Amygdala (tissue), 56 donors: ENCODE data around the gene CCL28.
"Not testable (repeated sequence)": the region's sequence is repeated elsewhere in the genome, so short reads cannot be mapped to it uniquely, and the experiment has no call there.

Experiments
- DNase-seq, 56 donors: peaks; one replicate each; lab custom pipeline; 2025; lab: John Stamatoyannopoulos, UW

CCL28 gene

GRCh38 chr5:43411495-43411894 lies 696 bp downstream of the CCL28 start:
- DNase-seq = no peak

GRCh38 chr5:43410414-43410813 lies 1.8 kb downstream of the CCL28 start:
- DNase-seq = no peak

GRCh38 chr5:43409809-43410271 lies 2.4 kb downstream of the CCL28 start:
- DNase-seq = no peak

- DNase-seq = not testable (repeated sequence)
Observed at GRCh38 chr5:43402524-43403066, 9.6 kb downstream of the CCL28 start.

- DNase-seq = no peak
Observed at GRCh38 chr5:43401827-43402226, 10.4 kb downstream of the CCL28 start.

- no peak for DNase-seq
Observed at GRCh38 chr5:43400082-43400481, 12.1 kb downstream of the CCL28 start.

GRCh38 chr5:43396762-43397304 lies 15.4 kb downstream of the CCL28 start:
- DNase-seq = peak in 15 of 56 donors; percentile 2 to 33 (median 7)

- no peak for DNase-seq
Observed at GRCh38 chr5:43390471-43390870, 21.7 kb downstream of the CCL28 start.

- DNase-seq = peak in 29 of 56 donors; percentile 0 to 70 (median 15)
Observed at GRCh38 chr5:43389679-43390329, 22.4 kb downstream of the CCL28 start.

- no peak for DNase-seq
Observed at GRCh38 chr5:43386960-43387362, 25.2 kb downstream of the CCL28 start.

GRCh38 chr5:43376496-43377140 lies 35.6 kb downstream of the CCL28 start:
- no peak for DNase-seq

- DNase-seq = no peak
Observed at GRCh38 chr5:43371821-43372220, 40.4 kb downstream of the CCL28 start.

GRCh38 chr5:43370352-43370751 lies 41.8 kb downstream of the CCL28 start:
- DNase-seq = no peak

GRCh38 chr5:43369651-43370050 lies 42.5 kb downstream of the CCL28 start:
- no peak for DNase-seq

GRCh38 chr5:43367909-43368669 lies 44.1 kb downstream of the CCL28 start:
- DNase-seq = no peak

- no peak for DNase-seq
Observed at GRCh38 chr5:43367453-43367852, 44.7 kb downstream of the CCL28 start.

GRCh38 chr5:43366680-43367246 lies 45.4 kb downstream of the CCL28 start:
- DNase-seq = not testable (repeated sequence)

GRCh38 chr5:43365155-43365554 lies 47.0 kb downstream of the CCL28 start:
- DNase-seq = not testable (repeated sequence)

GRCh38 chr5:43363445-43364152 lies 48.6 kb downstream of the CCL28 start:
- no peak for DNase-seq
